ENCODE data around the gene EZR.

GRCh38 chr6:158751921-158752320, 67.2 kb downstream of the EZR start:
- no peak for TF ChIP-seq GATA2 (IDR thresholded peaks at IDR 0.05; ENCODE audit: low read depth, low read length)
- no peak for TF ChIP-seq GATA3 (IDR thresholded peaks at IDR 0.05; ENCODE audit: low read depth, low read length)

Data from SH-SY5Y (cell line).